ENCODE measurements around the gene ACOX1. TPM values are rescaled to one million over a fixed set of nuclear protein-coding genes. Genes with fewer than 3 reads are reported as not detected.
A peak's percentile ranks its signal among the peaks of the same experiment; 100 is the strongest.

The ACOX1 gene
- total and polyA plus RNA-seq, 2 of the 13 experiments (the other 11 are each of a cell fraction or from before 2014, with no cell fraction given), result 86.4 to 120 TPM

DNA sequence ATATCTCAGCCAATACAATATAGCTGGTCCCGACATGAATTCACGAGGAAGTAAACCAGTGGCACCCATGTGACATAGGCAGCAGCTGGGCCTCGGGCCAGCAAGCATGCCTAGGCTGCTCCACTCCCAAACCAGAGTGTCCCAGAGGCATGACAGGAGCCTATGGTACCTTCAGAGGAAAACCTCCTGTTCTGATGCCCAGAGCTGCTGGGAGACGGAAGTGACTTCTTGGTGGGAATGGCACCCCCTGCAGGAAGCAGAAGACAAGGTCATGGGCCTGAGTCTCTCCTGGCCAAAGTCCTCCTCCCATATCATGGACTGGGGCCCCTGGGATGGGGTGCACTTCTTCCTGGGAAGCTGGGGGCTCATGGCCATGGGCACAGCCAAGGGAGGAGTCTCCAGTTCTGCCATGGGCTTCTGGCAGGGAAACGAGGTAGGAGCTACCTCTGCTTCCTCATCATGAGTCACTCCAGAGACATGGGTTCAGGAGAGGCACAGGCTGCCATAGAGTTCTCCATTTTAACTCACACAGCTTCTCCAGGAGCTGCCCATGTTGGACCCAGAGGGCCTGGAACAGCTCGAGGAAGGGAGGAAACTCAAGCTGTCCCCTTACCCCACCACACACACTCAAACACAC, 51.6 kb downstream of the ACOX1 start (continued):
- TF ChIP-seq KAT2B (IDR thresholded peaks at IDR 0.05; ENCODE audit: borderline replicate concordance, low read depth, low read length), result no peak
- 0 out of 2 replicates have a peak, but pooled peaks have one; percentile 37 for TF ChIP-seq ZBTB7B (CRISPR knock-in tag; IDR thresholded peaks at IDR 0.05)
- TF ChIP-seq PHF5A (CRISPR knock-in tag; IDR thresholded peaks at IDR 0.05; ENCODE audit: low read depth, unreplicated experiment), result no peak
- no peak for TF ChIP-seq ZEB1 (IDR thresholded peaks at IDR 0.05; ENCODE audit: insufficient replicate concordance, low read depth)
- TF ChIP-seq, protein P1, sequence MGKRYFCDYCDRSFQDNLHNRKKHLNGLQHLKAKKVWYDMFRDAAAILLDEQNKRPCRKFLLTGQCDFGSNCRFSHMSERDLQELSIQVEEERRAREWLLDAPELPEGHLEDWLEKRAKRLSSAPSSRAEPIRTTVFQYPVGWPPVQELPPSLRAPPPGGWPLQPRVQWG (CRISPR knock-in tag; IDR thresholded peaks at IDR 0.05; ENCODE audit: borderline replicate concordance, low read depth), result no peak
- TF ChIP-seq, protein P2, sequence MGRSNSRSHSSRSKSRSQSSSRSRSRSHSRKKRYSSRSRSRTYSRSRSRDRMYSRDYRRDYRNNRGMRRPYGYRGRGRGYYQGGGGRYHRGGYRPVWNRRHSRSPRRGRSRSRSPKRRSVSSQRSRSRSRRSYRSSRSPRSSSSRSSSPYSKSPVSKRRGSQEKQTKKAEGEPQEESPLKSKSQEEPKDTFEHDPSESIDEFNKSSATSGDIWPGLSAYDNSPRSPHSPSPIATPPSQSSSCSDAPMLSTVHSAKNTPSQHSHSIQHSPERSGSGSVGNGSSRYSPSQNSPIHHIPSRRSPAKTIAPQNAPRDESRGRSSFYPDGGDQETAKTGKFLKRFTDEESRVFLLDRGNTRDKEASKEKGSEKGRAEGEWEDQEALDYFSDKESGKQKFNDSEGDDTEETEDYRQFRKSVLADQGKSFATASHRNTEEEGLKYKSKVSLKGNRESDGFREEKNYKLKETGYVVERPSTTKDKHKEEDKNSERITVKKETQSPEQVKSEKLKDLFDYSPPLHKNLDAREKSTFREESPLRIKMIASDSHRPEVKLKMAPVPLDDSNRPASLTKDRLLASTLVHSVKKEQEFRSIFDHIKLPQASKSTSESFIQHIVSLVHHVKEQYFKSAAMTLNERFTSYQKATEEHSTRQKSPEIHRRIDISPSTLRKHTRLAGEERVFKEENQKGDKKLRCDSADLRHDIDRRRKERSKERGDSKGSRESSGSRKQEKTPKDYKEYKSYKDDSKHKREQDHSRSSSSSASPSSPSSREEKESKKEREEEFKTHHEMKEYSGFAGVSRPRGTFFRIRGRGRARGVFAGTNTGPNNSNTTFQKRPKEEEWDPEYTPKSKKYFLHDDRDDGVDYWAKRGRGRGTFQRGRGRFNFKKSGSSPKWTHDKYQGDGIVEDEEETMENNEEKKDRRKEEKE (IDR thresholded peaks at IDR 0.05), result no peak
- no peak for TF ChIP-seq ZNF484 (CRISPR knock-in tag; IDR thresholded peaks at IDR 0.05; ENCODE audit: borderline replicate concordance, low read depth)
- no peak for TF ChIP-seq PAWR (CRISPR knock-in tag; IDR thresholded peaks at IDR 0.05; ENCODE audit: borderline replicate concordance)
- TF ChIP-seq ZNF572 (CRISPR knock-in tag; IDR thresholded peaks at IDR 0.05), result no peak
- TF ChIP-seq KLF16 (CRISPR knock-in tag; IDR thresholded peaks at IDR 0.05), result no peak
- TF ChIP-seq HNF4A (CRISPR knock-in tag; IDR thresholded peaks at IDR 0.05), result peak; percentile 88
- TF ChIP-seq, protein P3, sequence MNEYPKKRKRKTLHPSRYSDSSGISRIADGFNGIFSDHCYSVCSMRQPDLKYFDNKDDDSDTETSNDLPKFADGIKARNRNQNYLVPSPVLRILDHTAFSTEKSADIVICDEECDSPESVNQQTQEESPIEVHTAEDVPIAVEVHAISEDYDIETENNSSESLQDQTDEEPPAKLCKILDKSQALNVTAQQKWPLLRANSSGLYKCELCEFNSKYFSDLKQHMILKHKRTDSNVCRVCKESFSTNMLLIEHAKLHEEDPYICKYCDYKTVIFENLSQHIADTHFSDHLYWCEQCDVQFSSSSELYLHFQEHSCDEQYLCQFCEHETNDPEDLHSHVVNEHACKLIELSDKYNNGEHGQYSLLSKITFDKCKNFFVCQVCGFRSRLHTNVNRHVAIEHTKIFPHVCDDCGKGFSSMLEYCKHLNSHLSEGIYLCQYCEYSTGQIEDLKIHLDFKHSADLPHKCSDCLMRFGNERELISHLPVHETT (CRISPR knock-in tag; conservative IDR thresholded peaks at IDR 0.05), result no peak
- no peak for TF ChIP-seq FOXJ3 (CRISPR knock-in tag; IDR thresholded peaks at IDR 0.05; ENCODE audit: borderline replicate concordance)
- TF ChIP-seq ZNF136 (CRISPR knock-in tag; IDR thresholded peaks at IDR 0.05; ENCODE audit: low read depth), result 0 out of 2 replicates have a peak, but pooled peaks have one; percentile 32
- TF ChIP-seq SETDB1 (CRISPR knock-in tag; IDR thresholded peaks at IDR 0.05; ENCODE audit: borderline replicate concordance), result no peak
- TF ChIP-seq, protein P4, sequence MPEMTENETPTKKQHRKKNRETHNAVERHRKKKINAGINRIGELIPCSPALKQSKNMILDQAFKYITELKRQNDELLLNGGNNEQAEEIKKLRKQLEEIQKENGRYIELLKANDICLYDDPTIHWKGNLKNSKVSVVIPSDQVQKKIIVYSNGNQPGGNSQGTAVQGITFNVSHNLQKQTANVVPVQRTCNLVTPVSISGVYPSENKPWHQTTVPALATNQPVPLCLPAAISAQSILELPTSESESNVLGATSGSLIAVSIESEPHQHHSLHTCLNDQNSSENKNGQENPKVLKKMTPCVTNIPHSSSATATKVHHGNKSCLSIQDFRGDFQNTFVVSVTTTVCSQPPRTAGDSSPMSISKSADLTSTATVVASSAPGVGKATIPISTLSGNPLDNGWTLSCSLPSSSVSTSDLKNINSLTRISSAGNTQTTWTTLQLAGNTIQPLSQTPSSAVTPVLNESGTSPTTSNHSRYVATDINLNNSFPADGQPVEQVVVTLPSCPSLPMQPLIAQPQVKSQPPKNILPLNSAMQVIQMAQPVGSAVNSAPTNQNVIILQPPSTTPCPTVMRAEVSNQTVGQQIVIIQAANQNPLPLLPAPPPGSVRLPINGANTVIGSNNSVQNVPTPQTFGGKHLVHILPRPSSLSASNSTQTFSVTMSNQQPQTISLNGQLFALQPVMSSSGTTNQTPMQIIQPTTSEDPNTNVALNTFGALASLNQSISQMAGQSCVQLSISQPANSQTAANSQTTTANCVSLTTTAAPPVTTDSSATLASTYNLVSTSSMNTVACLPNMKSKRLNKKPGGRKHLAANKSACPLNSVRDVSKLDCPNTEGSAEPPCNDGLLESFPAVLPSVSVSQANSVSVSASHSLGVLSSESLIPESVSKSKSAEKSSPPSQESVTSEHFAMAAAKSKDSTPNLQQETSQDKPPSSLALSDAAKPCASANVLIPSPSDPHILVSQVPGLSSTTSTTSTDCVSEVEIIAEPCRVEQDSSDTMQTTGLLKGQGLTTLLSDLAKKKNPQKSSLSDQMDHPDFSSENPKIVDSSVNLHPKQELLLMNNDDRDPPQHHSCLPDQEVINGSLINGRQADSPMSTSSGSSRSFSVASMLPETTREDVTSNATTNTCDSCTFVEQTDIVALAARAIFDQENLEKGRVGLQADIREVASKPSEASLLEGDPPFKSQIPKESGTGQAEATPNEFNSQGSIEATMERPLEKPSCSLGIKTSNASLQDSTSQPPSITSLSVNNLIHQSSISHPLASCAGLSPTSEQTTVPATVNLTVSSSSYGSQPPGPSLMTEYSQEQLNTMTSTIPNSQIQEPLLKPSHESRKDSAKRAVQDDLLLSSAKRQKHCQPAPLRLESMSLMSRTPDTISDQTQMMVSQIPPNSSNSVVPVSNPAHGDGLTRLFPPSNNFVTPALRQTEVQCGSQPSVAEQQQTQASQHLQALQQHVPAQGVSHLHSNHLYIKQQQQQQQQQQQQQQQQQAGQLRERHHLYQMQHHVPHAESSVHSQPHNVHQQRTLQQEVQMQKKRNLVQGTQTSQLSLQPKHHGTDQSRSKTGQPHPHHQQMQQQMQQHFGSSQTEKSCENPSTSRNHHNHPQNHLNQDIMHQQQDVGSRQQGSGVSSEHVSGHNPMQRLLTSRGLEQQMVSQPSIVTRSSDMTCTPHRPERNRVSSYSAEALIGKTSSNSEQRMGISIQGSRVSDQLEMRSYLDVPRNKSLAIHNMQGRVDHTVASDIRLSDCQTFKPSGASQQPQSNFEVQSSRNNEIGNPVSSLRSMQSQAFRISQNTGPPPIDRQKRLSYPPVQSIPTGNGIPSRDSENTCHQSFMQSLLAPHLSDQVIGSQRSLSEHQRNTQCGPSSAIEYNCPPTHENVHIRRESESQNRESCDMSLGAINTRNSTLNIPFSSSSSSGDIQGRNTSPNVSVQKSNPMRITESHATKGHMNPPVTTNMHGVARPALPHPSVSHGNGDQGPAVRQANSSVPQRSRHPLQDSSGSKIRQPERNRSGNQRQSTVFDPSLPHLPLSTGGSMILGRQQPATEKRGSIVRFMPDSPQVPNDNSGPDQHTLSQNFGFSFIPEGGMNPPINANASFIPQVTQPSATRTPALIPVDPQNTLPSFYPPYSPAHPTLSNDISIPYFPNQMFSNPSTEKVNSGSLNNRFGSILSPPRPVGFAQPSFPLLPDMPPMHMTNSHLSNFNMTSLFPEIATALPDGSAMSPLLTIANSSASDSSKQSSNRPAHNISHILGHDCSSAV (CRISPR knock-in tag; IDR thresholded peaks at IDR 0.05; ENCODE audit: borderline replicate concordance), result no peak
- TF ChIP-seq EED (CRISPR knock-in tag; IDR thresholded peaks at IDR 0.05), result no peak
